Anterior cingulate cortex (tissue), 58 donors: ENCODE results near the gene ACSBG1.

Experiments used
- DNase-seq, 58 donors: peaks; one replicate each; lab custom pipeline; 2025; lab: John Stamatoyannopoulos, UW

The ACSBG1 gene

DNA sequence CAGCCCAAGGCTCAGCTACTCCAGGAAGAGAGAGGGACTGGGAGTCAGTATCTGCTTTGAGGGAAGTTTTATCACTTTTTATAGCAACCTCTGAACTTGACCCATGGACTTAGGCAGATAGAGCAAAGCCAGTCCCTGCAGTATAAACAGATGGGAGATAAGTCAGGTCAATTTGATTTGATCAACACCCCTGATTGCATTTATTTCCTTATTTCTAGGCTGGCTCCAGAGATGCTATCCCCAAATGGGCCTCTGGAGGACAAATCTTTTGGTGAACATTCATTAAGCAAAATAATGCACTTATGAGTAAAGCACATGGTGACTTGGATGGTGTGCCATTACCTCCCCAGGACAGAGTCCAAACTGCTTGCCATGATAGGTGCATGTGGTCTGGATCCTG, 94.1 kb downstream of the ACSBG1 start:
- no peak for DNase-seq

- DNase-seq = no peak
Observed at GRCh38 chr15:78139578-78139977, 94.8 kb downstream of the ACSBG1 start.

GRCh38 chr15:78133801-78134200, 100.6 kb downstream of the ACSBG1 start:
- no peak for DNase-seq

GRCh38 chr15:78131295-78132061, 102.9 kb downstream of the ACSBG1 start, which contains the start of gene CIB2:
TSS of gene CIB2 (minus strand) at chr15:78131445. CDS start at chr15:78131215, 230 bp downstream.
- DNase-seq = peak in 47 of 58 donors; percentile 10 to 69 (median 35)

DNA sequence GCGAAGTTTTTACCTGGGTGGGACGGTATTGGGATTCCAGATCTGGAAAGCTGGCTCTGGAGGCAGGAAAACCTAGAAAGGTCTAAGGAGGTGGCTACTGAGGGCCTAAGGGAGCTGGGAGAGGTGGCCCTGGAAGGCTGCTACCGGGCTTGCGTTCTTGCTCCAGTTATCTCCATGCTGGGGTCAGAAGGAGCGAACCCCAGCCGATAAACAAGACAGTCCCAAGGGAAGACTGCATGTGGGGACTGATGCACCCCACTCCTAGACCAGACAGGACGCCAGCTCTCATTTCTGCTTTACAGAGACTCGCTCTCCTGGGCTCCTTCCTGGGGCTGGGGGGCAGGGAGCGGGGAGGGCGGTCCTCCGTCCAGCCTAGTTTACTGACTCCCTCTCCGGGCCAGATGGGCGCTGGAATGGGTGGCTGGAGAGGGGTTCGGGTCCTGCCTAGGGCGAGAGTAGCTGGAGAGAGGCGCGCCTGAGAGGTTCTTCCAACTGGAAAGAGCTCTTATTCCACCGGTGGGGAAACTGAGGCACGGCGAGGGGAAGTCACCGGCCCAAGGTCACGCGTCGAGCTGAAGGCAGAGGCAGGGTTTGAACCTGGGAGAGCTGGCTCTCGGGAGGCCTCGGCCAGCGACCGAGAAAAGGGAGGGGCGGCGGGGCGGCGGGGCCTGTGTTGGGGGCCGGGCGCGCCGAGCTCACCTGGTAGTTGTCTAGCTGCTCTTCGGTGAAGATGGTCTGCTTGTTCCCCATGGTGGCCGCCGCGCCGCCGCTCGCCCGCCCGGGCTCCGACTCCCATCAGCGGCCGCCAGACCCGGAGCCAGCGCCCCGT, 103.7 kb downstream of the ACSBG1 start:
- DNase-seq = peak in 3 of 58 donors; percentile 33 to 59 (median 46)

- DNase-seq = no peak
Observed at GRCh38 chr15:78129751-78130287, 104.5 kb downstream of the ACSBG1 start.

DNA sequence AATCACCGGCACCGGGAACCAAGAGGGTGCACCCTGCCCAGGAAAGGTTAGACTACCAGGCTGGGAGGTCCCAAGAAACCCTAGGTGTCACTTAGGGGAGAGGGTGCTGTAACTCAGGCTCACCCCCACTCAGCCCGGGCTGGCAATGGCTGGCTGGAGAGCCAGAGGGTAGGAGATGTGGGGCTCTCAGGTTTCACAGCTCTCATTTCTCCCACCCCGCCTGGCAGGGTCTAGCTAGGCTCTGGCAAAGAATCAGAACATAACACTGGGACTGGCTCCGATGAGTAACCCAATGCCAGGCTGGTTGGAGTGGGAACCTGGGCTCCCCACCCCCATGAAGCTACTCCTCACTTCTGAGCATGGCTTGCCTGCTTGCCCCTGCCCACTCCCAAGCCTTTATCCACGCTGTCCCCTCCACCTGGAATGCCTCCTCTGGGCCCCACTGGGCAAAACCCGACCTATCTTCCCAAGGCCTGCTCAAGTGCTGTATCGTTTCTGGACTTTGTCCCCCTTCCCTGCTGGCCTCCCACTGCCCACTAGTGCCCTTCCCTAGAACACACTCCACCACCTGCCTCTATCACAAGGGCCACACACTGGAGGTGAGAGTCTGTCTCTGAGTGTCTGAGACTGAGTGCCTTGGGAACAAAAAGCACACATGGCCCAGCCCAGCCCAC, 105.2 kb downstream of the ACSBG1 start:
- peak in 2 of 58 donors; percentile 4 to 12 for DNase-seq

GRCh38 chr15:78127882-78128281, 106.5 kb downstream of the ACSBG1 start:
- DNase-seq = no peak

GRCh38 chr15:78125267-78125666, 109.1 kb downstream of the ACSBG1 start:
- DNase-seq = no peak

GRCh38 chr15:78120523-78120922, 113.8 kb downstream of the ACSBG1 start:
- DNase-seq = no peak
